Prostate gland (tissue), 2 donors: ENCODE data around the gene NKX1-2.

ENCODE experiments used
- POLR2AphosphoS5 ChIP-seq: sonication (generic); formaldehyde crosslinking; IDR thresholded peaks from one replicate; pipeline ENCODE4 v1.6.1; 2017; ENCODE audit warnings: antibody characterized with exemption
- TF ChIP-seq, protein P1 (sequence below), 4 experiments: fragments of 200-600 bp in 2 of 4; fragments of 450-650 bp in 2 of 4; sonication (generic) in 2 of 4; IDR thresholded peaks; 1 replicate in 3 of 4; 2 replicates in 1 of 4; pipeline ENCODE4 v1.5.1; 2016 to 2019; ENCODE audit warnings: antibody characterized with exemption in 4 of 4, mild to moderate bottlenecking in 2 of 4, moderate library complexity in 2 of 4

DNA sequence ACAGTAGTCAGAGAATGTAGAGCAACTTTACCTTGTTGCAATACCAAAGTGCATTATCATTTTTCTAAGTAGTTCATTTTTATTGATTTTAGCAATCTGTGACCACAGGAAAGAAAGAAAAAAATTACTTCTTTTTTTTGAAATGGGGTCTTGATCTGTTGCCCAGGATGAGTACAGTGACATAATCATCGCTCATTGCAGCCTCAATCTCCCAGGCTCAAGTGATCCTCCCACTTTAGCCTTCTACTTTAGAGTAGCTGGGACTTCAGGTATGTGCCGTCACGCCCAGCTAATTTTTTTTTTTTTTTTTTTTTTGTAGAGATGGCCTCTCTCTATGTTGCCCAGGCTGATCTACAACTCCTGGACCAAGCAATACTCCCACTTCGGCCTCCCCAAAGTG, 19.8 kb downstream of the NKX1-2 start:
- TF ChIP-seq, protein P1, sequence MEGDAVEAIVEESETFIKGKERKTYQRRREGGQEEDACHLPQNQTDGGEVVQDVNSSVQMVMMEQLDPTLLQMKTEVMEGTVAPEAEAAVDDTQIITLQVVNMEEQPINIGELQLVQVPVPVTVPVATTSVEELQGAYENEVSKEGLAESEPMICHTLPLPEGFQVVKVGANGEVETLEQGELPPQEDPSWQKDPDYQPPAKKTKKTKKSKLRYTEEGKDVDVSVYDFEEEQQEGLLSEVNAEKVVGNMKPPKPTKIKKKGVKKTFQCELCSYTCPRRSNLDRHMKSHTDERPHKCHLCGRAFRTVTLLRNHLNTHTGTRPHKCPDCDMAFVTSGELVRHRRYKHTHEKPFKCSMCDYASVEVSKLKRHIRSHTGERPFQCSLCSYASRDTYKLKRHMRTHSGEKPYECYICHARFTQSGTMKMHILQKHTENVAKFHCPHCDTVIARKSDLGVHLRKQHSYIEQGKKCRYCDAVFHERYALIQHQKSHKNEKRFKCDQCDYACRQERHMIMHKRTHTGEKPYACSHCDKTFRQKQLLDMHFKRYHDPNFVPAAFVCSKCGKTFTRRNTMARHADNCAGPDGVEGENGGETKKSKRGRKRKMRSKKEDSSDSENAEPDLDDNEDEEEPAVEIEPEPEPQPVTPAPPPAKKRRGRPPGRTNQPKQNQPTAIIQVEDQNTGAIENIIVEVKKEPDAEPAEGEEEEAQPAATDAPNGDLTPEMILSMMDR (IDR thresholded peaks at IDR 0.05), result no peak
- no peak for TF ChIP-seq POLR2AphosphoS5
